NCI-H774 (cell line): ENCODE data around the gene BEGAIN.

Experiments used
- DNase-seq: peaks from one replicate; lab custom pipeline; 2025; lab: John Stamatoyannopoulos, UW

Gene BEGAIN

DNA sequence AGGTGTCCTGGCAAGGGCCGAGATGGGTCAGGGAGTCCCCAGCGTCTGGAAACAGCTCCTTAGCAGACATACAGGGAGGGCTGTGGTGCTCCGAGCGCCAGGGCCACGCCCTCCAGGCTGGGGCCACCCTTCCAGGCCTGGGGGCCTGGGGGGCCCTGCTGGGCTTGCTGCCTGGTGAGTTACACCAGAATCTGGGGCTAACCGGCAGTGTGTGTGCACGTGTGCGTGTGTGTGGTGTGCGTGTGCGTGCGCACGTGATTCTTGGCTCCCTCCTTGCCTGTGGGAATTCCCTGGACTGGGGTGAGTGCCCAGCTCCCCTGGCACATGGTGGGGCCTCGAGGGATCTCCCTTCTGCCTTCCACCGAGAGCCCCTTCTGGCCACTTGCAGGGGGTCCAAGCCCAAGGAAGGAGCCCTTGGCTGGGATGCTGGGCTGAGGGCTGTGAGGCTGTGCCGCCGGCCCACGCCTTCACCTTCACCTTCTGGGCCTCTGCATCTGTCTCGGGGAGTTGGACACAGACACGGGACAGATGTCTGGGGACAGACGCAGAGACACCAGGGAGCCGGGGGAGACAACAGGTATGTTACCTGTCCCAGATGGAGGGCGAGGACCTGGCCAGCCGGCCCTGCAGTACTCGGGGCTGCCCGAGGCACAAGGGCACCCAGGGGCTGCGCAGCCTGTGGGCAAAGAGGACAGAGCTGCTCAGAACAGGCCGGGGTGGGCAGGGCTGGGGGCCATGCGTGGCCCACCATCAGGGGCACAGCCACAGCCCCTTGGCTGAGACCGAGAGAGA, 37.2 kb downstream of the BEGAIN start:
- no peak for DNase-seq

DNA sequence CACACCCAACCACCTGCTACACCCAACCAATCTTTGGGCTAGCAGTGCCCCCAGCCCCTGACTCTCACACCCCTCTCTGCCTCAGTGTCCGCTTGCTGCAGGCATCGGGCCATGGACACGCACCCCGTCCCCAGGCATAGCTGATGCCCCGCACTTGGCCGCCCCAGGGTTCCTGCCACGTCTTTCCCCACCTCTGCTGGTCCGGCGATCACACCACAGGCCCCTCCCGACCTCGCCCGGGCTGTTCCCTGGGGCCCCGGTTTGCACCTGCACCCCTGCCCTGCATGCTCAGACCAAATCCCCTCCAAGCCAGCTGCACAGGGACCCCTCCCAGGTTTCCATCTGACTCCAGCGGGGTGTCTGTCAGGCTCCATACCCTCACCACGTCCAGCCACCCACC, 38.3 kb downstream of the BEGAIN start:
- DNase-seq, result no peak

DNA sequence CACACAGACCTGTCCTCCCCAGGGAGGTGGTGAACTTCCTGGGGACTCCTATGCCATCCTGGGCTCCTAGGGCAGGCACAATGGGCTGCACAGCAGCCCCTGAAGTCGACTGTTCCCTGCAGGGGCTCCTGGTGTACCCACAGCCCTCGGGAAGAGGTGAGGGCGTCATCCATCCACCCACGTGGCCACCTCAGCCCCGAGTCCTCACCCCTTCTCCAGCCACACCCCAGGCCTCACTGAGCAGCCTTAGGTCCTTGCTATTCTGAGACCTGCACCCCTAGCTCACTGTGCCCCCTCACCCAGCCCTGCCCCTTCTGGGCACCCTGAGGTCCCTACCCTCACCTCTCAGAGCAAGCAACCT, 38.9 kb downstream of the BEGAIN start:
- no peak for DNase-seq

DNA sequence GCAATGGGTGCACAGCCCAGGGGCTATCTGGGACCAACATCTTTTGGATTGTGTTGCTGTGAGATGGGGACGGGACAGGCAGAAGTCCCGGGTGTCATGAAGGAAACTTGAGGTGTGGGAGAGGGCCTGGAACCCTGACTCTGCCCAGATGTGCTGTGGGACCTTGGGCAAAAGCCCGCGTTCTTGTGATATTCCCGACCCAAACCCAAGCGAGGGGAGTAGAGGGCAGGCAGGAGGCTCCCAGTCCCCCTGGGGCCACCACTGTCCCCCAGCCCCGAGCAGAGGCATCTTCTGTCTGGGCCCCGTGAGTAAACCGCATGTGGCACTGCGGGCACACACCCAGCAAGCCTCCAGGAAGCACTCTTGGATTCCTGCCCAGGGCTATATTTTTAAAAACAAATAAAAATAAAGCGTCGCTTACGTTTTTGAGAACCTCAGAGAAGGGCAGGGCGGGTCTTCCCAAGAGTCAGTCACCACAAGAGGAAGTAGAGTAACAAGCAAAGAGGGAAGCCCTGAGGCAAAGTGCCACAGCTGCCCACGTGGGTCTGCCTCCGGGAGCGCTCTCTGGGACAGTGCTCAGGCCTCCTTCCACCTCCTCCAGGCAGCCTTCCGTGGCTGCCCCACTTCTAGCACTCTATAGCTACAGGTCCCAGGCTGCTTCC, 39.5 kb downstream of the BEGAIN start:
- peak; percentile 20 for DNase-seq

GRCh38 chr14:100546051-100546443, 41.2 kb downstream of the BEGAIN start:
- no peak for DNase-seq

GRCh38 chr14:100545359-100545758, 41.9 kb downstream of the BEGAIN start:
- no peak for DNase-seq

GRCh38 chr14:100544506-100545141, 42.6 kb downstream of the BEGAIN start:
- DNase-seq, result no peak

DNA sequence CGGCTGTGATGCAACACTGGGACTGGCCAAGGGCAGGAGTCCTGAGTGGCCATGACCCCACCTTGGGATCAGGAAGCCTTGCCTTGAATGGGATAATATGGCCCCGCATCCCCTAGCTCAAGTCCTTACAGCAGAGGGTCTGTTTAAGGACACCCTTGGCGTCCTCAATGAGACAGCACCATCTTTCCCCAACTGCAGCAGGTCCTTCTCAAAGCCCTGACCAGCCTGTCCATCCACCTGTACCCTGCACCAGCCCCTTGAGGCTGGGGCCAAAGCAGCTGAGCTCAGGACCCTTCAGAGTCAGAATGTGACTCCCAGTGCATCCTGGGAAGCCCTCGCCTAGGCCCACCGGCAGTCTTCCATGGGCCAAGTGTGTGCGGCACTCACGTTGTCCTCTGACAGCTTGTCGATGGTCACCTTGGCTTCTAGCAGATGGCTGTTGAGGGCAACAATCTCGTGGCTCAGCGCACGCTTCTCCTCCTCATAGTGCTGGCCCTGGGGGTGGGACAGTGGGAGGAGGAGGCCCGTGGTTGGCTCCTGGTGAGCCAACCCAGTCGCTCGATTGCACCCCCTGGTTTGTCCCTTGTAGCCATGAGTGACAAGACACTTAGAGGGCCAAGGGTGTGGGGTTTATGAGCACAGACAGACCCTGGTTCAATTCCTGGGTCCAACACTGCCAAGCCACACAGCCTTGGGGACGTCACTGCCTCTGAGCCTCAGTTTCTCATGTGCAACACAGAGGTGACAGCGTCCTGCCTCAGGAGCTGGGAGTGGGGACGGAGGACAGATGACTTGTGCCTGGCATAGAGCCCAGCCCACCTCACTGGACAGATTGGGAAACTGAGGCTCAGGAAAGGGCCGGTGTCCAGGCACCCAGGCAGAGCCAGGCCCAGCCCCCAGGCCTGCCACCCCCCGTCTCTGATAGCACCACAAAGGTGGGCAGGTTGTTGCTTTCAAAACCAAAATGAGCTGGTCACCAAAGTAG, 43.5 kb downstream of the BEGAIN start:
- DNase-seq, result no peak

- DNase-seq, result no peak
Observed at GRCh38 chr14:100542619-100543205, 44.5 kb downstream of the BEGAIN start.

GRCh38 chr14:100541621-100542560, 45.3 kb downstream of the BEGAIN start:
- no peak for DNase-seq

DNA sequence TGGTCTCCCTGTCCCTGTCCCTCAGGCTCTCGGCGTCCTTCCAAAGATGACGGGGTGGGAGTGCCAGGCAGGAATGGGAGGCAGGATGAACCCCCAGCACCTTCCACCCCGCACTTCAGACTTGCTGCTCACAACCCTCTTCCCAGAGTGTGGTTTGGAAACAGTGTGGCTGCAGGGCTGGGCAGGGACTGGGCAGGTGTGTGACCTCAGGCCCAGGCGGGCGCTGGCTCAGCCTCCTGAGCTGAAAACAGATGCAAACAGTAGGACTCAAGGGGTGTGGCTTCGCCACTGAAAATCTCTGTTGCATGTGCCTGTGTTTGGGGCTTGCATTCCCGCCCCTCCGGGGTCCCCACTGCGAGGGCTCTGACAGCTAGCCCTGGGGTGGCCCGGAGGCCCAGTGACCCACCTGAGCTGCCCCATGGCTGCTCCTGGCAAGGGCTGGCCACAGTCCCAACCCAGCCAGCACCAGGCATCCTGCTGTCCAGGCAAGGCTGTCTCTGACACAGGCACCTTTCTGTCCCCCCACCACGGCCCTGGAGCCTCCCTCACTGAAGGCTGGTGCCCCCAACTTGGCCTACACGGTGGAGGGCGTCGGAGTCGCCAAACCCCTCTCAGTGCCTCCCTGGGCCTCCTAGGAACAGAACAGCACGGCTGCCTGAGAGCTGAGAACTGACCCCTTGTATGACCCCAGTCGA, 46.1 kb downstream of the BEGAIN start:
- no peak for DNase-seq

DNA sequence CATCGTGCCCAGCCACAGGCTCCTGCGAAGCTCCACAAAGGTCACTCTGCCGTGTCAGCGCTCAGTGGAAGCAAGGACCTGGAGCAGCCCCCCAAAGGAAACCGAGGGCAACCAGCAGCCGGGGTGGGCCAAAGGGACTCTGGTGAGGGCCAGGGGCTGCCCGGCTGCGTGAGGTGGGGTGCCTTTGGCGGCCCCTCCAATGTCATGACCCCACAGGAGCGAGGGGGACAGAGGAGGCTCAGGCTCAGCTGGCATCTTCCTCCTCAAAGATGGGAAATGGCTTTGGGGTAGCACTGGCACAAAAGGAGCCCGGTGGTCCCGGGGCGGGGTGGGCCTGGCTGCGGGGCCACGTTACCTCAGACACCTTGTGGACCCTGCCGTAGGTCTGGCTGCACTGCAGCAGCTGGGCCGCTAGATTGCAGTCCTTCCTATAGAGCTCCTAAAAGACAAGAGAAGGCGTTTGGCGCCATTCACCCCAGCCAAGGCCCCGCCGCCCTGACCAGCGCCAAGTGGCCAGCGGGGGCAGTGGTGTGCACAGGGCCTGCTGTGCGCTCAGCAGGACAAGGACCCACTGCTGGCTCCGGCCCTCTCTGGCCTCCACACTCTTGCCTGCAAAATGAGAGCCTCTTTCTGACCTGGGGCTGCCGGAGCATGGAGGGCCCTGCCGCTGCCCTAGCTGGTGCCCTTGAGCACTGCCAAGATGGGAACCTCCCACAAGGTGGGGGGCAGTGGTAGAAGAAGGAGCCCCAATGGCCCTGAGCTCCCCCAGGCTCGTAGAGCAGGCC, 46.9 kb downstream of the BEGAIN start:
- no peak for DNase-seq

GRCh38 chr14:100539766-100540140, 47.5 kb downstream of the BEGAIN start:
- DNase-seq, result no peak

DNA sequence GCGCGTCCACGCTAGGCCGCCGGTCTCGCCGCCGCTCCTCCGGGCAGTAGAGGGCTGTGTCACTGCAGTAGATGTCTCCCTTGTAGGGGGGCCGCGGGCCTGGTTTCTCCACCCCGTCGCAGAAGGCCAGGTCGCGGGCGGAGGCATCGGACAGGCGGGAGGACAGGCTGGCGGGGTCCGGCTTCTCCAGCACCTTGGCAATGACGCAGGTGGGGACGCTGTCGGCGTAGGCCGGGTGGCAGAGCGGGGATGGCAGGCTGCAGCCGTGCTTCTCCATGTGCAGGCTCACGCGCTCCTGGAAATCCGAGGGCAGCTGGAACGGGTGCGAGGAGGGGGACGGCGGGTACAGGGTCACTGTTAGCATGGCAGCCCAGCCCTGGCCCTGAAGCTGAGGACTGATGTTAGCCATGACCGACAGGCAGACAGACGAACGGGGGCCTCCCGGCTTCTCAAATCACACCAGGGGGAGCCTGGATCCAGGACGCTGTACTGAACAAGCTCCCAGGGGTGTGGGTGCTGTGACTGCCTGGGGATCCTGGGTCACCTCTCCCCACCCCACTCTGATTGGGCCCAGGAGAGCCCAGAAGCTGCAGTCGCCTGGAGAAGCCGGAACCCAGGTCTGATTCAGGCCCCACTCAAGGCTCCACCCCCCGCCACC, 48.1 kb downstream of the BEGAIN start:
- no peak for DNase-seq

DNA sequence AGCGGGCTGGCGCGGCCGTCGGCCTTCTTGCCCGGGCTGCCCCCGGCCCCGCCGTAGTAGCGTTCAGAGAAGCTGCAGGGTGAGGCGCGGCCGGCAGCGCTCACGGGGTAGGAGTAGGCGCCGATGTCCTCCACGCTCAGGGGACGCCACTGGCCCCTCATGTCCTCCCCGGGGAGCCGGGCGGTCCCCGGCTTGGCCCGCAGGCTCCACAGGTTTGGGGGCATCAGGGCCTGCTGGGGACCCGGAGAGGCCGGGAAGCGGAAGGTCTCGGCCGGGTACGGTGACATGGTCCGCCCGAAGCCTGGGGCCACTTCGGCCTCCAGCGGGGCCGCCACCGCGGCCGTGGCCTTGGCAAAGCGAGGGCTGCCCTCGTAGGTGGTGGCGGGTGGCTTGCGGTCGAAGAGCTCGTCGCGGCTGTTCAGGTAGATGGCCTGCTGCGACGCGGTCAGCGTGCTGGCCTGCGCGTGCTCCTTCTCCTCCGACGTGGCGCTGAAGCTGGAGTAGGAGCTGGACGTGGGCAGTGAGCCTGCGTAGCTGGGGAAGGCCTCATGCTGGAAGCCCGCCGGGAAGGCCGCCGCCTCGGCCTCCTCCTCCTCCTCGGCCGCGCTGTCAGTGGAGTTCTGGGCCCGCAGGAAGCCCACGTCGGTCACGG, 48.7 kb downstream of the BEGAIN start:
- DNase-seq, result no peak

GRCh38 chr14:100537446-100538350, 49.5 kb downstream of the BEGAIN start:
- no peak for DNase-seq
